Measurements from ENCODE around the gene NAA15.

The NAA15 gene

GRCh38 chr4:139279760-139280620 is 21.3 kb upstream of the NAA15 start, which contains the start of gene MGARP:
TSS of gene MGARP (minus strand) at chr4:139280225. CDS start at chr4:139280158, 67 bp downstream.
- peak within 1 kb of the TSS; percentile 69 for H3K4me3 ChIP-seq (ENCODE audit: low read length, poor library complexity, severe bottlenecking)
- TF ChIP-seq EZH2phosphoT487 (IDR thresholded peaks at IDR 0.05; ENCODE audit: borderline replicate concordance) (no peak), CTCF (conservative IDR thresholded peaks at IDR 0.05; ENCODE audit: low read length) (no peak)
- peak within 1 kb of the TSS; percentile 5 for H3K9ac ChIP-seq (ENCODE audit: low read depth, low read length, poor library complexity, severe bottlenecking)
- peak within 1 kb of the TSS; percentile 81 for H2AFZ ChIP-seq (ENCODE audit: low read length)
- H3K9me2 ChIP-seq (replicated peaks; ENCODE audit: low read depth, low read length) = no peaks in the 10 kb centered on the region
- peak within 1 kb of the TSS; percentile 71 for H3K4me2 ChIP-seq (ENCODE audit: low read depth, low read length, poor library complexity, severe bottlenecking)
- H3K9me3 ChIP-seq (ENCODE audit: insufficient read depth, low read depth, low read length) = peaks cover 3% of the 10 kb centered on the region; the same call in 1 of the 2 replicates
- no peaks in the 10 kb centered on the region for H3K79me2 ChIP-seq (ENCODE audit: insufficient read depth, low read length)
- no peaks in the 10 kb centered on the region for H3K36me3 ChIP-seq (ENCODE audit: insufficient read depth, low read length)
- peaks cover 3% of the 10 kb centered on the region; the same call in 1 of the 2 replicates for H3F3A ChIP-seq (ENCODE audit: low read depth)
- no peaks in the 10 kb centered on the region for H3K4me1 ChIP-seq (ENCODE audit: insufficient read depth, low read length, poor library complexity, severe bottlenecking)
- no peaks in the 10 kb centered on the region for H3K27me3 ChIP-seq (ENCODE audit: insufficient read depth, low read length, poor library complexity, severe bottlenecking)
- H4K20me1 ChIP-seq (ENCODE audit: insufficient read depth, low read length, poor library complexity, severe bottlenecking) = no peaks in the 10 kb centered on the region

GRCh38 chr4:139282065-139282720 is 19.1 kb upstream of the NAA15 start:
- no peak overlapping the region for H3K4me2 ChIP-seq (ENCODE audit: low read depth, low read length, poor library complexity, severe bottlenecking)
- H3K9me3 ChIP-seq (ENCODE audit: insufficient read depth, low read depth, low read length) = peaks cover 3% of the 10 kb centered on the region; the same call in 1 of the 2 replicates
- H3K27me3 ChIP-seq (ENCODE audit: insufficient read depth, low read length, poor library complexity, severe bottlenecking) = no peaks in the 10 kb centered on the region
- H3K79me2 ChIP-seq (ENCODE audit: insufficient read depth, low read length) = no peaks in the 10 kb centered on the region
- no peaks in the 10 kb centered on the region for H4K20me1 ChIP-seq (ENCODE audit: insufficient read depth, low read length, poor library complexity, severe bottlenecking)
- no peak overlapping the region for H2AFZ ChIP-seq (ENCODE audit: low read length)
- H3F3A ChIP-seq (ENCODE audit: low read depth) = no peaks in the 10 kb centered on the region
- H3K36me3 ChIP-seq (ENCODE audit: insufficient read depth, low read length) = no peaks in the 10 kb centered on the region
- H3K4me3 ChIP-seq (ENCODE audit: low read length, poor library complexity, severe bottlenecking) = no peak overlapping the region
- TF ChIP-seq EZH2phosphoT487 (IDR thresholded peaks at IDR 0.05; ENCODE audit: borderline replicate concordance) = no peak
- no peak for TF ChIP-seq CTCF (conservative IDR thresholded peaks at IDR 0.05; ENCODE audit: low read length)
- no peaks in the 10 kb centered on the region for H3K4me1 ChIP-seq (ENCODE audit: insufficient read depth, low read length, poor library complexity, severe bottlenecking)
- H3K9me2 ChIP-seq (replicated peaks; ENCODE audit: low read depth, low read length) = no peaks in the 10 kb centered on the region
- H3K9ac ChIP-seq (ENCODE audit: low read depth, low read length, poor library complexity, severe bottlenecking) = no peak overlapping the region

- Histone ChIP-seq H4K20me1 (ENCODE audit: insufficient read depth, low read length, poor library complexity, severe bottlenecking) (no peaks in the 10 kb centered on the region), H3K36me3 (ENCODE audit: insufficient read depth, low read length) (no peaks in the 10 kb centered on the region), H3K4me2 (ENCODE audit: low read depth, low read length, poor library complexity, severe bottlenecking) (no peak overlapping the region), H3K9me3 (ENCODE audit: insufficient read depth, low read depth, low read length) (peaks cover 3% of the 10 kb centered on the region; the same call in 1 of the 2 replicates), H3K4me1 (ENCODE audit: insufficient read depth, low read length, poor library complexity, severe bottlenecking) (no peaks in the 10 kb centered on the region), H3F3A (ENCODE audit: low read depth) (no peaks in the 10 kb centered on the region), H3K27me3 (ENCODE audit: insufficient read depth, low read length, poor library complexity, severe bottlenecking) (no peaks in the 10 kb centered on the region), H2AFZ (ENCODE audit: low read length) (no peak overlapping the region), H3K9ac (ENCODE audit: low read depth, low read length, poor library complexity, severe bottlenecking) (no peak overlapping the region), H3K9me2 (replicated peaks; ENCODE audit: low read depth, low read length) (no peaks in the 10 kb centered on the region), H3K79me2 (ENCODE audit: insufficient read depth, low read length) (no peaks in the 10 kb centered on the region), H3K4me3 (ENCODE audit: low read length, poor library complexity, severe bottlenecking) (no peak overlapping the region)
- TF ChIP-seq EZH2phosphoT487 (IDR thresholded peaks at IDR 0.05; ENCODE audit: borderline replicate concordance) (no peak), CTCF (conservative IDR thresholded peaks at IDR 0.05; ENCODE audit: low read length) (no peak)
Measured at GRCh38 chr4:139282721-139283075, 18.6 kb upstream of the NAA15 start.

All from Loucy (cell line).